Measurements from ENCODE around the gene CTSF.

The CTSF gene

DNA sequence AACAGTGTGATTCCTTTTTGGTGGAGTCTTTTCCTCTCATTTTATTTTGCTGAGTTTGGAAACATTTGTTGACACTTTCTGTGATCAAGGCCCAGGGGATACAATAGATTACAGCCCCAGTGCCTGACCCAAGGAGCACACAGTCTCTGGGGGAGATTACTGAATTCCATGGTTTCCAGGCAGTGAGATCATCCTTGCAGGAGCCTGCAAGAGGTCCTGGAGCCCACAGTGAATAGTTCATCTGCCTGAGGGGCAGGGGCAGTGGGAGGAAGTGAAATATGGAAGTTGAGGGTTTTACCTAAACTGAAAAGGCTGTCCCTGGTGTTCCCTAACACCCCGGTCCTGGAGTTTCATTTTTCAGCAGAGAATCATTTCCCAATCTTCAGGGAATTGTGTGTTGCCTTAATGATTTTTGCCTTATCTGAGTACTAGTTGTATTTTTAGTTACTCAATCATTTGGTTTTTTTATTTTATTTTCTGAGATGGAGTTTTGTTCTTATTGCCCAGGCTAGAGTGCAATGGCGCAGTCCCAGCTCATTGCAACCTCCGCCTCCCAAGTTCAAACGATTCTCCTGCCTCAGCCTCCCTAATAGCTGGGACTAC is 32.3 kb upstream of the CTSF start:
- peaks cover 9% of the 10 kb centered on the region for H3K4me1 ChIP-seq (ENCODE audit: insufficient read depth, low read length, severe bottlenecking)
- no peak for TF ChIP-seq EZH2 (IDR thresholded peaks at IDR 0.05; ENCODE audit: borderline replicate concordance, low read length)
- TF ChIP-seq, protein P1, sequence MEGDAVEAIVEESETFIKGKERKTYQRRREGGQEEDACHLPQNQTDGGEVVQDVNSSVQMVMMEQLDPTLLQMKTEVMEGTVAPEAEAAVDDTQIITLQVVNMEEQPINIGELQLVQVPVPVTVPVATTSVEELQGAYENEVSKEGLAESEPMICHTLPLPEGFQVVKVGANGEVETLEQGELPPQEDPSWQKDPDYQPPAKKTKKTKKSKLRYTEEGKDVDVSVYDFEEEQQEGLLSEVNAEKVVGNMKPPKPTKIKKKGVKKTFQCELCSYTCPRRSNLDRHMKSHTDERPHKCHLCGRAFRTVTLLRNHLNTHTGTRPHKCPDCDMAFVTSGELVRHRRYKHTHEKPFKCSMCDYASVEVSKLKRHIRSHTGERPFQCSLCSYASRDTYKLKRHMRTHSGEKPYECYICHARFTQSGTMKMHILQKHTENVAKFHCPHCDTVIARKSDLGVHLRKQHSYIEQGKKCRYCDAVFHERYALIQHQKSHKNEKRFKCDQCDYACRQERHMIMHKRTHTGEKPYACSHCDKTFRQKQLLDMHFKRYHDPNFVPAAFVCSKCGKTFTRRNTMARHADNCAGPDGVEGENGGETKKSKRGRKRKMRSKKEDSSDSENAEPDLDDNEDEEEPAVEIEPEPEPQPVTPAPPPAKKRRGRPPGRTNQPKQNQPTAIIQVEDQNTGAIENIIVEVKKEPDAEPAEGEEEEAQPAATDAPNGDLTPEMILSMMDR (IDR thresholded peaks at IDR 0.05; ENCODE audit: low read length) = no peak
- H3K9me2 ChIP-seq (ENCODE audit: low read depth, low read length) = no peaks in the 10 kb centered on the region
- no peaks in the 10 kb centered on the region for H3K9me3 ChIP-seq (ENCODE audit: low read length)
- no peaks in the 10 kb centered on the region for H3K27me3 ChIP-seq (ENCODE audit: insufficient read depth, low read length)
- H3K79me2 ChIP-seq (ENCODE audit: insufficient read depth, low read length) = no peaks in the 10 kb centered on the region
- H2AFZ ChIP-seq (ENCODE audit: low read length) = no peak overlapping the region
- H4K20me1 ChIP-seq (ENCODE audit: insufficient read depth, low read length) = no peaks in the 10 kb centered on the region
- H3K9ac ChIP-seq (ENCODE audit: low read length) = no peak overlapping the region
- no peak overlapping the region for H3K27ac ChIP-seq (ENCODE audit: low read depth, low read length, poor library complexity, severe bottlenecking)
- no peak overlapping the region for H3K4me3 ChIP-seq (ENCODE audit: low read depth, low read length, poor library complexity, severe bottlenecking)
- no peak overlapping the region for H3K4me2 ChIP-seq (ENCODE audit: low read length)
- peaks cover 33% of the 10 kb centered on the region; the same call in 1 of the 2 replicates for H3K36me3 ChIP-seq (ENCODE audit: insufficient read depth, low read length)
- H3F3A ChIP-seq (ENCODE audit: insufficient read depth, low read length) = no peaks in the 10 kb centered on the region

- no peak overlapping the region for H3K9ac ChIP-seq (ENCODE audit: low read length)
- no peak for TF ChIP-seq EZH2 (IDR thresholded peaks at IDR 0.05; ENCODE audit: borderline replicate concordance, low read length)
- TF ChIP-seq, protein P1 (IDR thresholded peaks at IDR 0.05; ENCODE audit: low read length) = no peak
- H3K4me3 ChIP-seq (ENCODE audit: low read depth, low read length, poor library complexity, severe bottlenecking) = no peak overlapping the region
- no peak overlapping the region for H2AFZ ChIP-seq (ENCODE audit: low read length)
- H3K36me3 ChIP-seq (ENCODE audit: insufficient read depth, low read length) = peaks cover 27% of the 10 kb centered on the region; the same call in 1 of the 2 replicates
- no peaks in the 10 kb centered on the region for H3K9me2 ChIP-seq (ENCODE audit: low read depth, low read length)
- peaks cover 14% of the 10 kb centered on the region for H3K4me1 ChIP-seq (ENCODE audit: insufficient read depth, low read length, severe bottlenecking)
- no peaks in the 10 kb centered on the region for H3K9me3 ChIP-seq (ENCODE audit: low read length)
- no peaks in the 10 kb centered on the region for H3F3A ChIP-seq (ENCODE audit: insufficient read depth, low read length)
- no peak overlapping the region for H3K27ac ChIP-seq (ENCODE audit: low read depth, low read length, poor library complexity, severe bottlenecking)
- no peaks in the 10 kb centered on the region for H3K27me3 ChIP-seq (ENCODE audit: insufficient read depth, low read length)
- H4K20me1 ChIP-seq (ENCODE audit: insufficient read depth, low read length) = no peaks in the 10 kb centered on the region
- no peak overlapping the region for H3K4me2 ChIP-seq (ENCODE audit: low read length)
- H3K79me2 ChIP-seq (ENCODE audit: insufficient read depth, low read length) = no peaks in the 10 kb centered on the region
Measured at GRCh38 chr11:66600219-66600618, 31.8 kb upstream of the CTSF start.

DNA sequence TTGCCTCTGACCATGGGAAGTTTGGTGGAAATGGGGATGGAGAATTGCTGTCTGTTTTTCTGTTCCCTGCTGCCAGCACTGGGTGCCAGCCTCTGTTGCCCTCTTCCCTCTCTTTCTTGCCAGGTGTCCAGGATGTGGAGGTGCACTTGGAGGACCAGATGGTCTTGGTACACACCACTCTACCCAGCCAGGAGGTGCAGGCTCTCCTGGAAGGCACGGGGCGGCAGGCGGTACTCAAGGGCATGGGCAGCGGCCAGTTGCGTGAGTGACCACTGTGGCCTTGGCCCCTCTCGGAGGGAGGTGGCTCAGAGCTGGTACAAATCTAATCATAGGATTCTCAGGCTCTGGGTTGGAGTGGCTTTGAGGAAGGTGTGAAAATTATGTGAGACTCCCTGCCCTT is 30.6 kb upstream of the CTSF start:
- Histone ChIP-seq H3K27ac (ENCODE audit: low read depth, low read length, poor library complexity, severe bottlenecking) (no peak overlapping the region), H3K27me3 (ENCODE audit: insufficient read depth, low read length) (no peaks in the 10 kb centered on the region), H2AFZ (ENCODE audit: low read length) (no peak overlapping the region), H3K79me2 (ENCODE audit: insufficient read depth, low read length) (no peaks in the 10 kb centered on the region), H3K4me2 (ENCODE audit: low read length) (no peak overlapping the region), H3F3A (ENCODE audit: insufficient read depth, low read length) (no peaks in the 10 kb centered on the region), H4K20me1 (ENCODE audit: insufficient read depth, low read length) (no peaks in the 10 kb centered on the region), H3K9ac (ENCODE audit: low read length) (no peak overlapping the region), H3K36me3 (ENCODE audit: insufficient read depth, low read length) (peaks cover 18% of the 10 kb centered on the region; the same call in 1 of the 2 replicates), H3K9me3 (ENCODE audit: low read length) (no peaks in the 10 kb centered on the region), H3K4me1 (ENCODE audit: insufficient read depth, low read length, severe bottlenecking) (peaks cover 24% of the 10 kb centered on the region), H3K4me3 (ENCODE audit: low read depth, low read length, poor library complexity, severe bottlenecking) (no peak overlapping the region), H3K9me2 (ENCODE audit: low read depth, low read length) (no peaks in the 10 kb centered on the region)
- TF ChIP-seq, protein P1 (IDR thresholded peaks at IDR 0.05; ENCODE audit: low read length) = no peak
- TF ChIP-seq EZH2 (IDR thresholded peaks at IDR 0.05; ENCODE audit: borderline replicate concordance, low read length) = no peak
